GM19099 (cell line): Measurements from ENCODE around the gene LAMC1.

Experiments
- POLR2A ChIP-seq: IDR thresholded peaks from 3 replicates; pipeline ENCODE4 v1.6.1; 2011; ENCODE audit warnings: low read depth; ENCODE audit not compliant: insufficient read length; ENCODE audit errors: extremely low read depth

Gene LAMC1

DNA sequence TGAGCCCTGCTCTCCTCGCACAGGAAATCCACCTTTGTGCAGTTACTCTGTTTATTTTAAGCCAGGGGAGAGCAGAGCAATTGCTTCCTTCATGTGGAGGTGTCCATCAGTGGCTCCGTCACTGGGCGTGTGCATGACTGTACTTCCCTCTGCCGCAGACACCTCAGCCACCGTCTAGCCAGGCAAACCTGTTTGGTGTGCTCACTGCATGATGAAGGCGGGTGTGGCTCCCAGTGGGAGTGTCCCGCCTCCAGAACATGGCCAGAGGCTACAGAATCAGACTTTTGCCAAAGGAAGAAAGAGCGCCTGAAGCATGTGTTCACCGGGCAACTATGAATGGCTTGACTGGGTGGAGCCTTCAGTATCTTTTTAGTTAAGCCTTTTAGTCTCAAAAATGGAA is 136.7 kb downstream of the LAMC1 start:
- no peak for TF ChIP-seq POLR2A

DNA sequence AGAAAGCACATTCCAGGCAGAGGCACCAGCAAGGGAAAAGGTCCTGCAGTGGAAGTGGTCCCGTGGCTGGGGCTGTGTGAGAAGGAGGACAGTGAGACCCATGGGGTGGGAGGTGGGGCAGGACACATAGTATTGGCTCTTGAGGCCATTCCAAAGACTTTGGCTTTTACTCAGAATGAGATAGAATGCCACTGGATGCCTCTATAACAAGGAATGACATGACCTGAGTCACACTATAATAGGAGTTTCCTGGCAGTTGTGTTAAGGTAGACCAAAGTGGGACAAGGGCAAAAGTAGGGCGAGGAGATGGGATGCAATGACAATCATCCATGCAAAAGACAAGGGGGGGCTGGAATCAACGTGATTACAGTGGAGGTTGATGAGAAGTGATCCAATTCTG is 138.2 kb downstream of the LAMC1 start:
- no peak for TF ChIP-seq POLR2A

DNA sequence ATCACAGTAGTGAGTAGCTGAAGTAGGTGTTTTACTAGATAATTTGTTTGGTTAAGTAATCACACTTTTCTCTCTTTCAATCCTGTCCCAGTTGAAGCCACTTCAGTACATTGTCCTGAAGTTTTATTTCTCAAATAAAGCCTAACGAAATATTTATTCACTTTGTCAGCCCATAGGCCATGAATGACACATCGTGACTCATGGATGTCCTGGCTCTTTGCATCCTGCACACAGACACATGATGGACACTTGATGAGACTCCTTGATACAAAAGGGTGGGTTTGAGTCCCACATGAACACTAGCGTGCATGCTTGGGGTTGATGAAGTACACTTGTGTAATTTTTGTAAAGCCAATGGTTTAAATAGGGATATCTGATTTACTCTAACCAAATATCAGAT is 140.1 kb downstream of the LAMC1 start:
- no peak for TF ChIP-seq POLR2A

DNA sequence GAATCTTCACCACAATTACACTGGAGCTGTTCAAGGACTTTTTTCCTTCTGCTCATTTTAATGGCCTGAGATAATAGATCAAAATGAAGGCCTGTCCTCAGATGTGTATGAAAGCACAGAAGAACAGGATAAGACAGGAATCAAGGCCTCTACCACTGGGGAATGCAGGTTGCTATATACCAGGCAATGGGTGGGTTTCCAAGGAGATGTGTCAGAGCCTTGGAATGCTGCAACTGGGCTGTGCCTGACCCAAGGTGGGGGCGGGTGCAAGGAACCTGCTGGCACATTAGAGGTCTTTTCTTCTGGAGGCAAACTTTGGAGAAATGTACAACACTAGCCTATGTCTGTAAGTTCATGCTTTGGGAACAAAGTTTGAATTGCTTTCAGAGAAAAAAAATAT is 141.1 kb downstream of the LAMC1 start:
- no peak for TF ChIP-seq POLR2A

DNA sequence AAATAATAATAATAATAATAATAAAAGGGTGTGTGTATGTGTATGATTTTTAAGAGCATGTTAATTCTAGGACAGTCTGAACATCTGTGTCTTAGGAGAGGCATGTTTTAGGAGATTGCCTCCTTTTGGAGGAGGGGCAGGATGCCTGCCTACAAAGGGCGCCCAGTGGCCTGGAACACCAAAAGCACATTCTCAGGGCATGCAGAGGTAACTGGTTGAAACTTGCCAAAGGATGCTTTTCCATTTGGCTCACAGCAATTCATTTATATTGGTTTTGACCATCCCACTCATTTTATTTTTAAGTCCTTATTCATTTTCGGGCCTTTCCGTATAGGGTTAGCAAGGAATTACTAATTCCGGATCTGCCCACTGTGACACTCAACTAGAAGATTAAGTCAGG is 141.7 kb downstream of the LAMC1 start:
- TF ChIP-seq POLR2A, result no peak

DNA sequence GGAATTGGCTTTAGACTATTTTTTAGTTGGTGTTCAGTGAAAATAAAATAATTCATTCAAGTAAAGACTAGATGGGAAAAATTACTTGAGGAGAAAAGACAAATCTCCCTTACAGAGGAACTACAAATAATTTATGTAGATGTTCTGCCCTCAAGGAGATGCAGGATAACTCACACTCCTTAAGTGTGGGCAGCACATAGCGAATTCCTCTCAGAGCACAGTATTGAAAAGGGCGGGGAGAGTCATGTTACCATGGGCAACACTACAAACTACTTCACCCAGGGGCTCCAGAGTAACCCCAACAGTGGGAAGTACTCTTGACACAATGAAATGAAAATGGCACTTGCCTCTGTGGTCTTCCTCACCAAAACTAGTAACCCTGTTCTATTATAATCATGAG is 142.2 kb downstream of the LAMC1 start:
- TF ChIP-seq POLR2A, result no peak

DNA sequence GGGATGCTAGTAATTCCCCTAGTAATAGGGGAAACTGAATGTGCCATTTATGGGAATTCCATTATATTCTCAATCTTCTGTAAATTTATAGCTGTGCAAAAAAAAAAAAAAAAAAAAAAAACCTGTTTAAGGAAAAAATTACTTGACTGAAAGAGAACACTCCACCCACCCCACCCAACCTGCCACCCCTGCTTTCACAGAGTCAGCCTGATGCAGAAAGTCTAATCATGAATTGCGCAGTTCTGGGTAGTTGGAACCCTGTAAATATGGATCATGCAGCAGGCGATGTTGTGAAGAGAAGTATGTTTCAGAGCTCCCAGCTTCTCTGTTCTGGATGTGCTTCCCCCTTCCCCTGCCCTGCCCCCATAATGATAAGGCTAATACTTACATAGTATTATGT is 143.2 kb downstream of the LAMC1 start:
- TF ChIP-seq POLR2A, result no peak

DNA sequence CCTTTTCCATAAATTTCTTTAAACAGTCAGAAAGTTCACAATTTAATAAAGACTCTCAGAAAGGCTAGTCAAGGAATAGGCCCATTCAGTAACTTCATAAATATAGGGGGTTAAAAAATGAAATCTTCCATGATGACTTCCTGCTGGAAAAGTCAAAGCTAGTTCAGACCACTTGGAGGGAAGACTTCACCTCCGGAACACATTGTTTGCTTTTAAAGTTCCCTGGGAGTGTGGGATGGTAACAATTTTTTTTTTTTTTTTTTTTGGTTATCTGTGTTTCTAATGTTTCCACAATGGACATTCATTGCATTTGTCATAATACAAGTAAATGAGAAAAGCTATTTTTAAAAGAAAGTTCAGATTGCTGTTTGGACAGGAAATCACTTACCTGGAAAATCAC is 144.5 kb downstream of the LAMC1 start:
- TF ChIP-seq POLR2A, result no peak

DNA sequence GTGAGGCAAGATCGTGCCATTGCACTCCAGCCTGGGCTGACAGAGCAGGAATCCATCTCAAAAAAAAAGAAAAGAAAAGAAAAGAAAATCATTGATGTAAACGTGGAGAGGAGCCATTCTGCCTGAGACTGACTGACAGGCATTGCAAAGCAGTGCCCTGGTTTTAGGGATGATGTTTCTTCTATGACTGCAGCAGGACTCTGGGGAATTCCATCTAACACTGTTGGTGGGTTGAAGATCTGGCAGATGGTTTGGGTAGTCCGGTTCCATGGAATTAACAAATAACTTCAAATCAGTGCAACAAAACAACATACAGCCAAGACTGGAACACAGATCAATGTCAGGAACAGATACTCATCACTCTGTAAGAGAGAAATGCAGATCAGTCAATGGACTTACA is 145.1 kb downstream of the LAMC1 start:
- no peak for TF ChIP-seq POLR2A

DNA sequence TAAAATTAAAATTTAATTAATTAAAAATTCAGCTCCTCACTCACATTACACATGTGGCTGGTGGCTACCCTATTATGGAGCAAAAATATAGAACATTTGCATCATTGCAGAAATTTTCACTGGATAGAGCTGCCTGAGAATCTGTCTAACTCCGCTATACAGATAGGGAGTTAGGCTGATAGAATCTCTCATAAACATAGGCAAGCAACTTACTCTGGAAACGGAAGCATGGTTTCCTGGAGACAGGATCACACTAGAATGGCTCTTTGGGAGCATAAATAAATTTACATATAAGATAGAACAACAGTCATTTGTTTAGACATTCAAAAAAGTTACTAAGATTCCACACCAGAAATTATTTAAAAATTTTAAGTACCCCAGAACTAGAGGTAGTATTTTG is 150.6 kb downstream of the LAMC1 start:
- TF ChIP-seq POLR2A, result no peak

DNA sequence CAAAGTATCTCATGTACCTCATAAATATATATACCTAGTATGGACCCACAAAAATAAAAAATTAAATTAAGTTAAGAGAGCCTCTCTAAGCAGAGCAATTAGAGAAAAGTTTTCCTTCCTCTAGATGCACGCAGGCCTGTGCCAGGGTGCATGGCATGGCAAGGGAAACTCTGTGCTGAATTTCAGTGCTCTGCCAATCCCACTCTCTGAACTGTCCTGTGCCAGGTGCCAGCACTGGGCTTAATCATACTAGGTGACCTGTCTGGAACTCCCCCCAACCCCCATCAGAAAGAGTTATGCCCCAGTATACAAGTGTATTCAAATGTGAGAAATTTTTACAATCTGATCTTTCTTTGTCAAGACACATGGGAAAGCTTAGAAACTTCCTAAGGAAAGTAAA is 152.4 kb downstream of the LAMC1 start:
- no peak for TF ChIP-seq POLR2A

DNA sequence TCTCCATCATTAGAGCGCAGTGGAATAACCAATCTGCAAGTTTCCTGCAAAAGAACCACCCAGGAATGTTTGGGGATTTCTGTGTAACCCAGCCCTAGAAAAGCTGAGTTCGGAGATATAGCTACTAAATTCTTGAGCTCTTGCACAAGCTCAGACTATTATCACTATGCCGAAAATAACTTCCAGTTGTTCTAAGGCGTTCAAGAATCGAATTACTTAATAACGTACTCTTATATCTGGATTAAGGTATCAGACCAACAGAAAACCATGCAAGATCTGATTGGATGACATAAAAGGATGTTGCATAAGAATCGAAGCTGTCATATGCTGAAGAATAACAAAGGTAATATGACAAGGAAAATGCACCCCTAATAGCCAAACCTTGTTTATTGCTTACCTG is 155.3 kb downstream of the LAMC1 start:
- TF ChIP-seq POLR2A, result no peak

DNA sequence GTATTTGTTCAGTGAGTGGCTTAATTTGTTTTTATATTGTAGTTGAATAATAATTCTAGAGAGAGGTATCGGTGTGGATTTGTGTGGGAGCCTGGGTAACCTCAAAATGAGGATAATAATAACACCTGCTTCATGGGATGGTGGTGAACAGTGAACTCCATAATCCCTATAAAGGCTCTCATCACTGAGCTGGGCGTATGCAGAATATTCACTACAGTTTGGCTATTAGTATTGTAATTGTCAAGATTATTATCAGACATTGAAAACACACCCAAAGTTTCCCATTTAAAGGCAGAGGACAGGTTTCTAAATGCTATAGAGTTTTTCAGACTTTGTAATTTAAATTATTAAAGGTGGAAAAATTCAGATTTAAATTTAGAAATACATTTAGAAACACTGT is 155.8 kb downstream of the LAMC1 start:
- no peak for TF ChIP-seq POLR2A

DNA sequence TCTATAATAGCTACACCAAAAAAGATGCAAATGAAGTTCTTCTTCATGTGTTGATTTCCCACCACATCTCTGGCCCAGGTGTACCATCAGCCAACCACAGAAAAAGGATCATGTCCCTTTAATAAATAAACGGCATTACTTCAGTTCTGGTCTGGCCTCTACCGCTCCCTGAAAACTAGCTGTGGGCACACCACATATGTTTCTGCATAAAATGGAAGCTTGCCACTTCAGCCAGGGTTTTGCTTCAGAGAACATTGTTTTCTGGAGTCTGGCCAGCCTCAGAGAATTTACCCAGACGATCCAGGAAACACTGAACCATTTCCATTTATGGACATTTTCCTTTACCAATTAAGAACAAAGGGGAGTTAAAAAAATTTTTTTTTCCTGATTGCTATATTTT is 157.0 kb downstream of the LAMC1 start:
- no peak for TF ChIP-seq POLR2A

DNA sequence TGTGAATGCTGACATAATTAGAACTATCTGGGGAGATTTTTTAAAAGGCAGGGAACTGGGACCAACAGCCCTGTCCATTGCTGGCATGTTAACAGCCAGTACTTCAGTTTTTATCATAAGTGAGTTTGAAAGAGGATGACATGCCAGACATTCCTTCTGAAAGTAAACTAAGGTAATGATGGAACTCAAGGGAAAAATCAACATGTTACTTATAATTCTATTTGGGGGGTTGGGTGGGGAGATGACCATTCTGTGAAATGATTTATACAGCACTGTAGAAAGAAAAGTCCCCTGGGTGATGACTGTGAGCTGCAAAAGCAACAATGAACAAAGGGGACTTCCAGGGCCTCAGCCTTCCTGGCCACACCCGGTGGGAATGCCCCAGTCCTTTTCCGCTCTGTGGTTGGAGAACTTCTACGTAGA is 157.4 kb downstream of the LAMC1 start:
- TF ChIP-seq POLR2A, result no peak

DNA sequence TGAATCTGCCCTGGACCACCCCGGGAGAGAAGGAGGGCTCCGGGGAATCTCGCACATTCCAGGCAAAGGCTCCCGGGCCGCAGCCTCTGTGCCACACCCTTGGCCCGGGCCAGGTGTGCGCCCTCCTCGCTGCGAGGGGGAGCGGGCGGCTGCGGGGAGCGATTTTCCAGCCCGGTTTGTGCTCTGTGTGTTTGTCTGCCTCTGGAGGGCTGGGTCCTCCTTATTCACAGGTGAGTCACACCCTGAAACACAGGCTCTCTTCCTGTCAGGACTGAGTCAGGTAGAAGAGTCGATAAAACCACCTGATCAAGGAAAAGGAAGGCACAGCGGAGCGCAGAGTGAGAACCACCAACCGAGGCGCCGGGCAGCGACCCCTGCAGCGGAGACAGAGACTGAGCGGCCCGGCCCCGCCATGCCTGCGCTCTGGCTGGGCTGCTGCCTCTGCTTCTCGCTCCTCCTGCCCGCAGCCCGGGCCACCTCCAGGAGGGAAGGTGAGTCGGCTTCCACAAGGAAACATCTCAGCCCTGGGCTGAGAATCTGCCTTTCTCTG is 162.8 kb downstream of the LAMC1 start, which contains the start of gene LAMC2:
LAMC2 (plus strand) TSS at position 324 of the 550 bp plus-strand sequence; CDS start at position 413, 89 bp downstream.
- TF ChIP-seq POLR2A, result no peak

DNA sequence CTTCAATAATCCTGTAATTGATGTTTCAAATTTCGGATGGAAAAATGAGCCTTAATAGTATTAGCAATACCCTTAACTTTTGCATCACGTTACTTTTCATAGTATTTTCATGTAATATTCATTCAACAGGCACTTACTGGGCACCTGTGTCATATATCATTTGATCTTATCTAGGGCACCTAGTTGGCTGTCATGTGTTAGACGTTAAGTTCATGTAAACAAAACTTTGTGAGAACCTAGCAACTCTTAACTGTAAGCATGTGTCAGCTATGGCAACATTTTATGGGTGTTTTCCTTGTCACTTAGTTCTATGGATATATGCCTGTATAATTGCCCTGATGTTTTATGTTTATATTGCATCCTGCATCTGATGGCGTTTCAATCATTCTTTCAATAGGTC is 163.6 kb downstream of the LAMC1 start:
- no peak for TF ChIP-seq POLR2A

DNA sequence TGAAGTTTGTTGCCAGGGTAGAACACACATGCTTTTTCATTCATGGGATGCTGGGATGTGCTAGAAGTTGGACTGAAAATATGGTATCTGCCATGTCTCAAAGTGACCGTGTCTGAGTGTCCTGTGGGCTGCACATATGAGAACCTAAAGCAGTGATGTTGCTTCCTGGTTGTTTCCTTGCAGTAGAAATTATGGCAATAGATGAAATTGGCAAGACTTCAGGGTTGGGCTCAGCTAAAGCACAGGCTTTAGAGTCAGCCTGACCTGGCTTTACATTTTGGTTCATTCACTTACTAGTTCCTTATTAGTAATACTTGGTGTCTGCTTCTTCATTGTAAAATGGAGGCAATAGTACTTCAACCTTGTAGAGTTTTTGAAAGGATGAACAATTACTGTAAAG is 165.0 kb downstream of the LAMC1 start:
- no peak for TF ChIP-seq POLR2A

DNA sequence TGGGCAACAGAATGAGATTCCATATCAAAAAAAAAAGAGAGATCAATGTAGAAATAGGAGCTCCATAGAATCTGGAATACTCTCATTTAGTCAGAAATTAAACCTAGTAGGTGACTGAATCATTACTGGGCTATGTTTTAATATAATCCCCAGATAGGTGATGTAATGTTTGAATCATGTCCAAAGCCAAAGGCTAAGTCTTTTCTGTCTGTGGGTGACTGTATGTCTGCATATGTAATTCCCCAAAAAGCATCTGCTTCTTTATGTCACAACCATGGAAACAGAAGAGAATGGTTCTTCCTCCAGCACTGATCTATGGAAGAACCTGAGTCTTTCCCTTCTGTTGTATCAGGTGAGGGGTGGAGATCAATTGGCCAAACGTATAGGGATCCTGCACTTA is 168.6 kb downstream of the LAMC1 start:
- TF ChIP-seq POLR2A, result no peak
